WTC11 (cell line): ENCODE measurements around the gene VRTN. TPM values are rescaled to one million over a fixed set of nuclear protein-coding genes. Genes with fewer than 3 reads are reported as not detected.

Experiments used
- ATAC-seq: fragments of 200-7000 bp; cut with Tn5 transposase; 2 replicates; pipeline ENCODE4 v1.10.0; 2021; ENCODE audit warnings: mild to moderate bottlenecking, moderate library complexity
- CTCF ChIA-PET: fragments of 300-600 bp; sonication (Branson Sonifier 250); formaldehyde crosslinking; loops from one replicate; lab custom pipeline; 2021; ENCODE audit warnings: antibody characterized with exemption; lab: Charles Lee
- POLR2A ChIA-PET: fragments of 350-600 bp; sonication (Branson Sonifier 250); formaldehyde crosslinking; loops from one replicate; lab custom pipeline; 2021; ENCODE audit warnings: antibody characterized with exemption; lab: Charles Lee
- DNase-seq: peaks from one replicate; pipeline ENCODE4 v3.0.0; 2021; ENCODE audit warnings: low spot score
- H3K27ac Mint-ChIP-seq: 2 replicates; pipeline ENCODE4 v1.8.0; 2021; ENCODE audit warnings: mixed read lengths
- H3K27me3 Mint-ChIP-seq: 2 replicates; pipeline ENCODE4 v1.8.0; 2021; ENCODE audit warnings: low read depth, mild to moderate bottlenecking, moderate library complexity, mixed read lengths
- H3K36me3 Mint-ChIP-seq: 2 replicates; pipeline ENCODE4 v1.8.0; 2021; ENCODE audit warnings: mixed read lengths
- H3K4me1 Mint-ChIP-seq: 2 replicates; pipeline ENCODE4 v1.8.0; 2022; ENCODE audit warnings: mixed read lengths
- H3K4me3 Mint-ChIP-seq: 2 replicates; pipeline ENCODE4 v1.8.0; 2021; ENCODE audit warnings: mild to moderate bottlenecking, moderate library complexity, mixed read lengths
- H3K9me3 Mint-ChIP-seq: 2 replicates; pipeline ENCODE4 v1.8.0; 2021; ENCODE audit warnings: mixed read lengths
- AFF4 ChIP-seq: sonication (generic); formaldehyde crosslinking; IDR thresholded peaks from 2 replicates; pipeline ENCODE4 v1.8.1; 2023; ENCODE audit warnings: mild to moderate bottlenecking, missing genetic modification reagents, borderline replicate concordance
- CREB1 ChIP-seq: sonication (generic); formaldehyde crosslinking; IDR thresholded peaks from 2 replicates; pipeline ENCODE4 v1.8.0; 2023; ENCODE audit warnings: mild to moderate bottlenecking, missing genetic modification reagents
- ERG ChIP-seq: fragments of 250-450 bp; sonication (Bioruptor Pico); IDR thresholded peaks from 2 replicates; pipeline ENCODE4 v1.8.0; 2021; ENCODE audit warnings: mild to moderate bottlenecking
- ETV6 ChIP-seq: sonication (generic); formaldehyde crosslinking; IDR thresholded peaks from 2 replicates; pipeline ENCODE4 v1.8.1; 2022; ENCODE audit warnings: mild to moderate bottlenecking, missing genetic modification reagents
- JAZF1 ChIP-seq: fragments of 250-450 bp; sonication (Bioruptor Pico); IDR thresholded peaks from 2 replicates; pipeline ENCODE4 v1.9.0; 2021; ENCODE audit warnings: moderate library complexity, mild to moderate bottlenecking, inconsistent platforms
- NFATC4 ChIP-seq: fragments of 250-450 bp; sonication (Bioruptor Pico); IDR thresholded peaks from 2 replicates; pipeline ENCODE4 v1.9.0; 2021; ENCODE audit warnings: mild to moderate bottlenecking
- PRRX2 ChIP-seq: fragments of 250-450 bp; sonication (Bioruptor Pico); IDR thresholded peaks from 2 replicates; pipeline ENCODE4 v1.8.0; 2021; ENCODE audit warnings: mild to moderate bottlenecking
- RELA ChIP-seq: sonication (generic); formaldehyde crosslinking; IDR thresholded peaks from 2 replicates; pipeline ENCODE4 v1.8.1; 2022; ENCODE audit warnings: missing genetic modification reagents, mild to moderate bottlenecking, borderline replicate concordance
- SP1 ChIP-seq: sonication (generic); formaldehyde crosslinking; conservative IDR thresholded peaks from 2 replicates; pipeline ENCODE4 v1.8.1; 2022; ENCODE audit warnings: missing genetic modification reagents
- TEAD1 ChIP-seq: sonication (generic); formaldehyde crosslinking; IDR thresholded peaks from 2 replicates; pipeline ENCODE4 v1.8.0; 2022; ENCODE audit warnings: mild to moderate bottlenecking, missing genetic modification reagents
- TP53 ChIP-seq: sonication (generic); formaldehyde crosslinking; IDR thresholded peaks from 2 replicates; pipeline ENCODE4 v1.8.1; 2023; ENCODE audit warnings: mild to moderate bottlenecking, missing genetic modification reagents
- ZNF121 ChIP-seq: sonication (generic); formaldehyde crosslinking; IDR thresholded peaks from 2 replicates; pipeline ENCODE4 v1.8.0; 2023; ENCODE audit warnings: missing genetic modification reagents
- ZNF671 ChIP-seq: fragments of 250-450 bp; sonication (Bioruptor Pico); IDR thresholded peaks from 2 replicates; pipeline ENCODE4 v1.8.0; 2021; ENCODE audit warnings: mild to moderate bottlenecking
- total RNA-seq: library from RNA; stranded (reverse); gene quantifications from 3 replicates; pipeline ENCODE4 v1.2.3, GENCODE V29; 2021
- TF ChIP-seq, protein P1 (sequence below): sonication (generic); formaldehyde crosslinking; IDR thresholded peaks from 2 replicates; pipeline ENCODE4 v1.8.0; 2022; ENCODE audit warnings: missing genetic modification reagents
- TF ChIP-seq, protein P2 (sequence below): sonication (generic); formaldehyde crosslinking; IDR thresholded peaks from 2 replicates; pipeline ENCODE4 v1.8.0; 2022; ENCODE audit warnings: mild to moderate bottlenecking, missing genetic modification reagents
- TF ChIP-seq, protein P3 (sequence below): fragments of 200-600 bp; IDR thresholded peaks from 2 replicates; pipeline ENCODE4 v1.8.0; 2022; ENCODE audit warnings: antibody characterized with exemption

VRTN gene
- total RNA-seq, 1 experiment from 2014 or later, result 106 TPM

- no peak for TF ChIP-seq AFF4 (CRISPR knock-in tag)
- TF ChIP-seq RELA (CRISPR knock-in tag), result no peak
- no peak for TF ChIP-seq JAZF1 (CRISPR knock-in tag)
- TF ChIP-seq SP1 (CRISPR knock-in tag), result no peak
- TF ChIP-seq, all 79 proteins: peak for 0
These were observed 10.0 kb downstream of the VRTN start (continued) for GRCh38 chr14:74358176-74358829.

GRCh38 chr14:74360163-74360562 lies 11.9 kb downstream of the VRTN start:
- no peak for ATAC-seq
- TF ChIP-seq TEAD1 (CRISPR knock-in tag) (no peak), NFATC4 (CRISPR knock-in tag) (0 out of 2 replicates have a peak, but pooled peaks have one; percentile 9), PRRX2 (CRISPR knock-in tag) (peak; percentile 23; the same call in 1 of the 2 replicates), CREB1 (CRISPR knock-in tag) (no peak)
- TF ChIP-seq, protein P1, sequence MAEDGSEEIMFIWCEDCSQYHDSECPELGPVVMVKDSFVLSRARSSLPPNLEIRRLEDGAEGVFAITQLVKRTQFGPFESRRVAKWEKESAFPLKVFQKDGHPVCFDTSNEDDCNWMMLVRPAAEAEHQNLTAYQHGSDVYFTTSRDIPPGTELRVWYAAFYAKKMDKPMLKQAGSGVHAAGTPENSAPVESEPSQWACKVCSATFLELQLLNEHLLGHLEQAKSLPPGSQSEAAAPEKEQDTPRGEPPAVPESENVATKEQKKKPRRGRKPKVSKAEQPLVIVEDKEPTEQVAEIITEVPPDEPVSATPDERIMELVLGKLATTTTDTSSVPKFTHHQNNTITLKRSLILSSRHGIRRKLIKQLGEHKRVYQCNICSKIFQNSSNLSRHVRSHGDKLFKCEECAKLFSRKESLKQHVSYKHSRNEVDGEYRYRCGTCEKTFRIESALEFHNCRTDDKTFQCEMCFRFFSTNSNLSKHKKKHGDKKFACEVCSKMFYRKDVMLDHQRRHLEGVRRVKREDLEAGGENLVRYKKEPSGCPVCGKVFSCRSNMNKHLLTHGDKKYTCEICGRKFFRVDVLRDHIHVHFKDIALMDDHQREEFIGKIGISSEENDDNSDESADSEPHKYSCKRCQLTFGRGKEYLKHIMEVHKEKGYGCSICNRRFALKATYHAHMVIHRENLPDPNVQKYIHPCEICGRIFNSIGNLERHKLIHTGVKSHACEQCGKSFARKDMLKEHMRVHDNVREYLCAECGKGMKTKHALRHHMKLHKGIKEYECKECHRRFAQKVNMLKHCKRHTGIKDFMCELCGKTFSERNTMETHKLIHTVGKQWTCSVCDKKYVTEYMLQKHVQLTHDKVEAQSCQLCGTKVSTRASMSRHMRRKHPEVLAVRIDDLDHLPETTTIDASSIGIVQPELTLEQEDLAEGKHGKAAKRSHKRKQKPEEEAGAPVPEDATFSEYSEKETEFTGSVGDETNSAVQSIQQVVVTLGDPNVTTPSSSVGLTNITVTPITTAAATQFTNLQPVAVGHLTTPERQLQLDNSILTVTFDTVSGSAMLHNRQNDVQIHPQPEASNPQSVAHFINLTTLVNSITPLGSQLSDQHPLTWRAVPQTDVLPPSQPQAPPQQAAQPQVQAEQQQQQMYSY (CRISPR knock-in tag), result peak; percentile 52
- peaks cover 57% of the 10 kb centered on the region for H3K4me1 Mint-ChIP-seq
- no peak for DNase-seq
- H3K36me3 Mint-ChIP-seq, result peaks cover 42% of the 10 kb centered on the region
- ChIA-PET CTCF (interaction anchor here (1.0 to 1.6 kb wide), 4 partner anchors 10 to 118 kb away, joined by 4 to 5 read pairs (median 4); partner anchors contain the start of gene VRTN), POLR2A (interaction anchor here (1.2 kb wide), 1 partner anchor 34 kb away, joined by 4 read pairs; no protein-coding TSS in a partner anchor)
- H3K27ac Mint-ChIP-seq, result peak overlapping the region; percentile 83
- no peaks in the 10 kb centered on the region for H3K27me3 Mint-ChIP-seq
- no peak overlapping the region for H3K4me3 Mint-ChIP-seq
- no peaks in the 10 kb centered on the region for H3K9me3 Mint-ChIP-seq

DNA sequence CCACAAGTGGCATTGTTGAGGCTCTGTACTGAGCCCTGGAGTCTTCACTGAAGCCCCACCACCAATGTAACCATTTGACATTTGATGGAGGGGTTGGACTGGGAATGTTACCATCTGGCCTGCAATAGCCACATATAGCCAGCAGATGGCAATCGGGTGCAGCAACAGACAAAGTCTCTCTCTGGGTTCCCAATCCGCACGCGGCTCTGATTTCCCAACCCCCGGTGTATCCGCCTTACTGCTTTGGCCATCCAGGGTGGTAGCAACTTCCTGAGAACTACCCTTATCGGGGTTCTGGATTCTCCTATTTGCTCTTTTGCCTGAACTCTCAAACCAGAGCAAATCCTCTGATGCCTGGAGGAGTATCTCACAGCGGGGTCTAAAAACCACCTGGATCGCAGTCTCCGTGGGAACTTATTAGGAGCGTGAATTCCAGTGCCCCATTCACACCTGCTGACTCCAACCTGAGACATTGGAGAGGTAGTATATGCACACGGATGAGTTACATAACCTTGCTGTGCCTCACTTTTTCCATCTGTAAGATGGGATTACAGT lies 14.2 kb downstream of the VRTN start:
- CTCF ChIA-PET, result interaction anchor here (1.3 kb wide), 1 partner anchor 63 kb away, joined by 4 read pairs; the partner anchor contains the start of gene SYNDIG1L
- peak; percentile 95 for DNase-seq
- peak; percentile 93 for ATAC-seq
- H3K27ac Mint-ChIP-seq, result peak overlapping the region; percentile 89
- no peaks in the 10 kb centered on the region for H3K27me3 Mint-ChIP-seq
- H3K4me1 Mint-ChIP-seq, result peaks cover 53% of the 10 kb centered on the region
- no peaks in the 10 kb centered on the region for H3K9me3 Mint-ChIP-seq
- peaks cover 29% of the 10 kb centered on the region for H3K36me3 Mint-ChIP-seq
- POLR2A ChIA-PET, result interaction anchor here (0.7 kb wide), 1 partner anchor 113 kb away, joined by 4 read pairs; no protein-coding TSS in a partner anchor
- no peak overlapping the region for H3K4me3 Mint-ChIP-seq
- TF ChIP-seq ERG (CRISPR knock-in tag) (0 out of 2 replicates have a peak, but pooled peaks have one; percentile 11), ZNF121 (CRISPR knock-in tag) (peak; percentile 64; the same call in 1 of the 2 replicates), ETV6 (CRISPR knock-in tag) (peak; percentile 41; the same call in 1 of the 2 replicates), ZNF671 (CRISPR knock-in tag) (no peak), TP53 (peak; percentile 59; the same call in 1 of the 2 replicates)
- TF ChIP-seq, protein P1 (CRISPR knock-in tag), result peak; percentile 34; the same call in 1 of the 2 replicates
- TF ChIP-seq, protein P2, sequence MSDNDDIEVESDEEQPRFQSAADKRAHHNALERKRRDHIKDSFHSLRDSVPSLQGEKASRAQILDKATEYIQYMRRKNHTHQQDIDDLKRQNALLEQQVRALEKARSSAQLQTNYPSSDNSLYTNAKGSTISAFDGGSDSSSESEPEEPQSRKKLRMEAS (CRISPR knock-in tag), result peak; percentile 80
- TF ChIP-seq, protein P3, sequence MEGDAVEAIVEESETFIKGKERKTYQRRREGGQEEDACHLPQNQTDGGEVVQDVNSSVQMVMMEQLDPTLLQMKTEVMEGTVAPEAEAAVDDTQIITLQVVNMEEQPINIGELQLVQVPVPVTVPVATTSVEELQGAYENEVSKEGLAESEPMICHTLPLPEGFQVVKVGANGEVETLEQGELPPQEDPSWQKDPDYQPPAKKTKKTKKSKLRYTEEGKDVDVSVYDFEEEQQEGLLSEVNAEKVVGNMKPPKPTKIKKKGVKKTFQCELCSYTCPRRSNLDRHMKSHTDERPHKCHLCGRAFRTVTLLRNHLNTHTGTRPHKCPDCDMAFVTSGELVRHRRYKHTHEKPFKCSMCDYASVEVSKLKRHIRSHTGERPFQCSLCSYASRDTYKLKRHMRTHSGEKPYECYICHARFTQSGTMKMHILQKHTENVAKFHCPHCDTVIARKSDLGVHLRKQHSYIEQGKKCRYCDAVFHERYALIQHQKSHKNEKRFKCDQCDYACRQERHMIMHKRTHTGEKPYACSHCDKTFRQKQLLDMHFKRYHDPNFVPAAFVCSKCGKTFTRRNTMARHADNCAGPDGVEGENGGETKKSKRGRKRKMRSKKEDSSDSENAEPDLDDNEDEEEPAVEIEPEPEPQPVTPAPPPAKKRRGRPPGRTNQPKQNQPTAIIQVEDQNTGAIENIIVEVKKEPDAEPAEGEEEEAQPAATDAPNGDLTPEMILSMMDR, result peak; percentile 94
